Fibroblast of skin of right quadriceps (primary cell): ENCODE data around the gene RPL10.
A peak's percentile ranks its signal among the peaks of the same experiment; 100 is the strongest.

Experiments
- DNase-seq: peaks from one replicate; pipeline ENCODE4 v3.0.0-alpha.2; 2013

Gene RPL10

DNA sequence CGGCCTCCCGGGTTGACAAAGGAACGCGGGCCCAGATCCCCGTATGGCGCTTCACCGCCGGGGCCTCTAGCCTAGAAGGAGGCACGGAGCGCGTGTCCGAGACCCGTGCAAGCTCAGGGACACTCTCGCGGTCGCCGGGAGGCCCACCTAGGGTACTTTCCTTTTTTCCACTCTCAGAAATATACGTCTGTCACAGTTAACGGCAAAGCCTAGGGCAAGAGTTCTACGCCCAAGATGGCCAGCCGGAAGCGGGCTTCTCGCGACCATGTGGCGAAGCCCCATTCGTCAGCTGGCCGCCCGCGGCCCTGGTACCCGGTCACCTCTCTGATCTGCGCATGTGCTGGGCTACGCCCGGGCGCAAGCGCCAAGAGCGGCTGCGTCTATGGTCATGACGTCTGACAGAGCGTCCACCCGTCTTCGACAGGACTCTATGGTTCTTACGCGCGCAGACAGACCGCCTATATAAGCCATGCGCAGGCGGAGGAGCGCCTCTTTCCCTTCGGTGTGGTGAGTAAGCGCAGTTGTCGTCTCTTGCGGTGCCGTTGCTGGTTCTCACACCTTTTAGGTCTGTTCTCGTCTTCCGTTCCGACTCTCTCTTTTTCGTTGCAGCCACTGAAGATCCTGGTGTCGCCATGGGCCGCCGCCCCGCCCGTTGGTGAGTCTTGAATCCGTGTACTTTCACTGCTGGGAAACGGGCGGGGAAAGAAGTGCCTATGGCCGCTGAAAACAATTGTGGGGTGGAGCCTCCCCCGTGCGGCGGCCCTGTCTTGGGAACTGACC lies at the start of gene RPL10:
Gene RPL10 (plus strand): TSS at position 490 of the 780 bp plus-strand sequence. CDS start 143 bp downstream, at position 633.
- DNase-seq: peak; percentile 97

DNA sequence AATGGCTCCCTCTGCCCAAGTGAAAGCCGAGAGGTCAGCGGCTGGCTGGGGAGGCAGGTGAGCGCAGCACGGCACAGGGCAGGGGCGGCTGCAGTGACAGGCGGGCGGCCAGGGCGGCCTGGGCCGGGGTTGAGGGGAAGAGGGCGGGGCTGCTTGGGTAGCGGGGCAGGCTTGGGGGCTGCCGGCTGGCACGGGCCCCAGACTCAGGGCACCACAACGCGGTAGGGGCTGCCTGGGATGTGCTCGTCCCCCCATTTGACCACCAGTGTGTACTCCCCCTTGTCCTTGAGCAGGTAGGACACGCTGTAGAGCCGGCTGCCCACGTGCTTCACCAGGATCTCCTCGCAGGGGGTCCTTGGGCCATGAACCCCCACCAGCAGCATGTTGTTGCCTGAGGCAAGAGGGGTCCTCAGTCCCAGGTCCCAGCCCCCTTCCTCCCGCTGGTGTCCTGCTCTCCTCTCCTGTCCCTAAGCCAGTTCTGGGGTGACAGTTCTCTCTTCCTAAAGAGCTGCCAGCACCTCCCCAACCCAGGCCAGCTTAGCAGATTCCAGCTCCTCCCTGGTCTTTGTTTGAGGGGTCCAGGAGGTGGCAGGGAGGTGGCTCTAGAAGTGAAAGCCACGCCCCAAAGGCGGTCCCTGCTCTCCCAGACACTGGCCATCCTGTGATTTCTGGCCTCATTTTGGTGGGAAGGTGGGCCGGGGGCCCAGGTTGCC lies 49.4 kb upstream of the RPL10 start:
- no peak for DNase-seq

DNA sequence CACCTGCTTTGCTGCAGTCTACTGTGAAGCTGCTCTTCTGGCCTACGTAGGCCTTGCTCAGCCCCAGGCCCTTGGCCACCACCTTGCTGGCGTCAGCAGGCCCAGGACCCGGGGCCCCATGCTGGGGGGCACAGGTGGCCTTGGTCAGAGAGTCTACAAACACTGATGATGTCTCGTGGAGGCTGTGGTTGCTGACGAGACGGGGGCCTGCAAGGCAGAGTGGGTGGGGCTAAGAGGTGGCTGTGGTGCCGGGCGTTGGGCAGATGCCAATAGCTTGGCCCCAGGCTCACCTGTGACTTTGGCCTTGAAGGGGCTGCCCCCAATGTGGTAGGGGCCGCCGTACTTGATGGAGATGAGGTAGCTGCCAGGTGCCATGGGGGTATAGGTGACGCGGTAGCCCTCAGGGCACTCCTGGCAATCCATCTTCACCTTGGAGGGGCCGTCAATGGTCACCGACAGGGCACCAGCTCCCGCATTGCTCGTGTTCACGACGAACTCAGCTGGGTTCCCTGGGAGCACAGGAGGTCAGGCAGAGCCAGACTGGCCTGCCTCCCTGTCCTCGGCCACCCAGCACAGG lies 48.7 kb upstream of the RPL10 start:
- DNase-seq: no peak

DNA sequence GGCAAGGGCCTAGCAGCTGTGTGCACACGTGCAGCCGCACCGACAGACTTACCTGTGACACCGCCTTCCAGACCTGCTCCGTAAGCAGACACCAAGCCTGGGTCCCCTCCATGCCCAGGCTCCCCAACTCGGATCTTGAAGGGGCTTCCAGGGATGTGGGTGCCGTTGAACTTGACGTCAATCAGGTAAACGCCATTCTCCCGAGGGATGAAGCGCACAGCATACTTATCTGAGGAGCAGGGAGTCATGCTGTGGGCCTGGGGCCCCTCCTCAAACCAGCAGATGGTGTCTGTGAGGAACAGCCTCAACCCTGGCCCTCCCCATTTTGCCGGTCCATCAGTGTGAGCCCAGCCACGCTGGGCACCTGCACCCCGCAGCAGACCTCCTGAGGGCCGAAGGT lies 48.2 kb upstream of the RPL10 start:
- DNase-seq: no peak

DNA sequence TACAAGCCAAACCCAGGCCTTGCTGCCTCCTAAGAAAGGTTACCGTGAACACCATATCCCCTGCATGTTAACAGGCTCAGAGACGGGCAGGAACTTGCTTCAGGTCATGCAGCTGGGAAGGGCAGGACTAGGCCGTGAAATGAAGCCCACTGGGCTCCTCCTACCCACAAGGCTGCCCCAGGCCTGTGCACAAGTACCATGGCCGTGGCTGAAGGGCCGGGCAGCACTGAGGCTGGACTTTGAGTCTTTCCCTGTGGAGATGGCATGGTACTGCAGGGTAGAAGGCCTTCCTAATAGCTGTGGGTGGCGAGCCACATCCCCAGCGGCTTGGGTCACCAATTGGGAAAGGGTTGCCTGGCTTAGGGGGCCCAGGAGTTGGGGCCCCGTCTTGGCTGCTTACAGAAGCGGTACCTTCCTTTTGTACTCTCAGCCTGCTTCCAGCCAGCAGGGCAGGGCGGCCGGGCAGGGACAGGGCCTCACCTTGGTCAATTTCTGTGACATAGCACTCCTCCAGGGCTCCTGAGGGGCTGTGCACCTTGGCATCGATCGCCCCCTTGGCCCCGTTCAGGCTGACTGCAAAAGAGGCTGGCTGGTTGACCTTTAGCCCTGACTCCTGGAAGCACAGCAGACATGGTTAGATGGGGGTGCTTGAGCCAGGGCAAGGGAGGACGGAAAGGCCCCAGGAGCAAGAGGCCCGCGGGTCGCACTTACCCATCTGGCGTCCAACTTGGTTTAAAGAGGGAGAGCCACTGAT lies 47.6 kb upstream of the RPL10 start:
- DNase-seq: no peak

DNA sequence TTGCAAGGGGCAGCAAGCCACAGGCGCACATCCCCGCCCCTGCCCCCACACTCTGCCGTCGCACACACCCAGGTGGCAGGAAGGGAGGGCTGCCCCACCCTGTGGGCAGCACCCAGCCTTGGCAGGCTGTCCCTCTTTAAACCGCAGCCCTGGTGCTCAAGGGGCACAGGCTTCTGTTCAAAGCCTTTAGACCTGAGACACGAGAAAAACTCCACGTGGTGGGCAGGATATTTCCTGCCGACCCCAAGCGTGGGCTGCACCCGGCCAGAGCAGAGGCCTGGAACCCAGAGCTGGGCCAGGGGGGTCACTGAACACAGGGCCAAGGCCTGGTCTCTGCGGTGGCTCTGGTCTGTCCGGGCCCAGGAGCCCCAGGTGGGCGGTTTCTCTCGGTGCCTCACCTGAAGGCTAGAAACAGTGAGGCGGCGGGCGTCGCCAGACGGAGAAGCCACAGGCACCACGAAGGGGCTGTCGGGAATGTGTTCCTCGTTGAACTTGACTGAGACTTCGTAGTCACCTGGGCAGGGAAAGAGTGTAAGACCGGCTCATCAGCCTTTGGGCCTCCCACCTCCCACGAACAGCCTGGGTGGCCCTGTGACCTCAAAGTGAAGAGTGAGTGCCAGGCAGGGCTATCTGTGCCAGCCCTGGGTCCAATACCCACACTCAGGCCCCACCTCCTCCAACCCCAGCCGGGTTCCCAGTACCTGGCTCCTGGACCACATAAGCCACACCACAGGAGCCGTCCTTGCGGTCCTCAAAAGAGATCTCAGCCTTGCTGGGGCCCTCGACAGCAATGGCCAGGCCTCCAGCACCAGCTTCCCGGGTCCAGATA lies 46.8 kb upstream of the RPL10 start:
- no peak for DNase-seq

DNA sequence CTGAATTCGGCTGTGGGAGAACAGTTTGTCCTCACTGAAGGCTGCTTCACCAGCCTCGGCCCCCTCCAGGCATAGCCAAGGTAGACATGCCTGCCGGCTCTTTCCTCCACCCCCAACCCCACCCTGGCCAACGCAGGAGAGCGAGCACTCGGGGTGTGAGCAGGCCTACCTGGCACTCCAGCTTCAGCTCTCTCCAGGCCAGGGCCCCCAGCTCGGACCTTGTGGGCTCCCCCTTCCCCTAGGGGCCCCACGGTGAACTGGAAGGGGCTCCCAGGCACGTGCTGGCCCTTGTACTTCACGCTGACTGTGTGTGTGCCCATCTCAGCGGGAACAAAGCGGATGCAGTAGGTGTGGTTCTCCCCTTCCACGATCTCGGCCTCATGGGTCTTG lies 46.2 kb upstream of the RPL10 start:
- no peak for DNase-seq

DNA sequence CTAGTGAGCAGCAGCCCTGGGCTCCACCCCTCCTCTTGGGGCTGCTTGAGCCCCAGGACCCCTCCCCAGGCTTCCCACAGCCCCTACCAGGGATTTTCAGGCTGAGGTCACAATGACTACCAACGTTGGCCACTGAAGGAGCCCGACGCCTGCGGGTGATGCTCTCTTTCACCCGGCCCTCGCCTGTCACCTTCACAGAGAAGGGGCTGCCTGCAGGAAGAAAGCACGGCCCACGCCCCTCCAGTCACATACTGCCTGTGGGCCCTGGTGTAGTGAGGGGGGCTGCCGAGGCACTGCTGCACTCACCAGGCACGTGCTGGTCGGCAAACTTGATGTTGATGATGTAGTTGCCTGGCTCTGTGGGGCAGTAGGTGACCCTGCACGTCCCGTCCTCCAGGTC lies 45.7 kb upstream of the RPL10 start:
- no peak for DNase-seq

DNA sequence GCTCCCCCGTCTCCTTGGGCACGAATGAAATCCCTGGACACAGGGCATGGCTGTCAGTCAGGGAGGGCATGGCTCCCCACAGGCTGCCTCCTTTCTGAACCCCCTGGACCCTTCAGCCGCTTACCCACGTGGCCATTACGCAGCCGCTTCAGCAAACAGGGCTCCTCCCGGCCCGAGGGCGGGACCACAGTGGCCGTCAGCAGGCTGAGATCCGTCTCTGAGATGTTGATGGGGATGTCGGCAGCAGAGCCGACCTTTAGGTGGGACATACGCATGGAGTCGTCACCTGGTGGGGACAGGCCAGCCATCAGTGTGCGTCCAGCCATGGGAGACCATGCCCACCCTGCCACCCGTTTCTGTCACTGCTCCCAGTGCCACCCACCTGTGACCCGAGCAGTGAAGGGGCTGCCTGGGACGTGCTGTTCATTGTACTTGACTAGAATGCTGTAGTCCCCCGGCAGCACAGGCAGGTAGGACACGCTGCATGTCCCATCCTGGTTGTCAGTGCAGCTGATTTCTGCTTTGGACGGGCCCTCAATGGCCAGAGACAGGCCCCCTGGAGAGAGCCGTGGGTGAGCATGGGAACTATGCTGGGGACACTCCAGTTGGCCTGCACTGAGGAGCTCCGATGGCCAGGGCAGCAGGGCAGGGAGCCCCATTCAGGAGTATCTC lies 44.9 kb upstream of the RPL10 start:
- DNase-seq: no peak

DNA sequence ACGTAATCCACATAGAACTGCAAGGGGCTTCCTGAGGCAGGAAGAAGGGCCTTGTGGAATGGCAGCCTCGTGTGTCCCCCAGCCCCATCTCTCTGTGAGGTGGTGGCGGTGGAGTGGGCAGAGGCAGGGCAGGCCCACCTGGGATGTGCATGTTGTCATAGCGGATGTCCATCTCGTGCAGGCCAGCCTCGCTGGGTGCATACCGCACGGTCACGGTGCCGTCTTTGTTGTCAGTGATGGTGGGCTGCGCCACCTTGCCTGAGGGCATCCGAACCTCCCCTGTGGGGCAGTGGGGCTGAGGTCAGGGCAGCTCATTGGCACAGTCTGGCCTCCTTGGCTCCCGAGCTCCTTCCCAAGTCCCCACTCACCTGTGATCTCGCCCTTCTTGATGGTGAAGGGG lies 44.2 kb upstream of the RPL10 start:
- DNase-seq: no peak

DNA sequence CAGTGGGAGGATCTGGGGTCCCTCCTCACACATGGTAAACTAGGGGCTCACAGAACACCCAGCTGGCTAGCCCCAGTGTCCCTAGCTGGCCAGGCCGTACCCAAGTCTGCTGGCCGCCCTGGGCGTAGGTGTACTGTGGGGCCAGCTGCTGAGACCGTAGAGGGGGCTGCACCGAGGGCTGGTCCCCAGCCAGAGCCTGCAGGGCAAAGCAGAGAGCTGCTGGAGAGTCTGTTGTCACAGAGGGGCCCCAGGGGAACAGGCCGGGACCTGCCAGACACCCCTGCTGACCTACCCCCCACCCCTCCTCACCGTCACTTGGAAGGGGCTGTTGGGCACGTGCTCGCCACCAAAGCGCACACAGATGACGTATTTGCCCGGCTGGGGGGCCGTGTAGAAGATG lies 43.7 kb upstream of the RPL10 start:
- no peak for DNase-seq

DNA sequence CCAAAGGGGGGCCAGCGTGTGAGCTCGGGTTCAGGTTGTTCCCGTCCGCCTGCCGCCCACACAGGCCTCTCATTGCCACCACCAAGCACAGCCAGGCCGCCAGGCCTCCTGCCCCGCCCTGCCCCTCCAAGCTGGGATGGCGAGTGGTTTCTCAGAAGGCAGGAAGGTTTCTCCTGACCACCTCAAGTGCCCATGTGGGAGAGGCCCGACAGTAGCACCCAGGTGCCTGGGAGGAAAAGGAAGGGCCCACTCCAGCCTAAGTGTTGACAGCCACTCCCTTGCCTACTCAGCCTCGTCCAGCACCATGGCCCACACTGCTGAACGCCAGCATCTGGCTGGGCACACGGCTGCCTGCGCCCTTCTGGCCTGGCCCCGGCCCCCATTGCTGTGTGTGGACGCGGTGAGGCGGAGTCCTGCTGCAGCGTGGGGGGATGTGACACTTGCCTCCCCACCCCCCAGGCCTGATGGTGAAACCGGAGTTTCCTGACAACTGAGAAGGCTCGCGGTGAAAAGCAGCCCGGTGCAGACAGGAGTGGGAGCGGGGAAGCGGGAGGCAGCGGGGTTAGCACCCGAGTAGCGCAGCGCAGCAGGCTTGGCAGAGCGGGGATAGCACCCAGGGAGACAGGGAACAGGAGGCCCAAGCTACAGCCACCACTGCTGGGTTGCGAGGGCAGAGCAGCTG lies 42.9 kb upstream of the RPL10 start:
- DNase-seq: no peak

DNA sequence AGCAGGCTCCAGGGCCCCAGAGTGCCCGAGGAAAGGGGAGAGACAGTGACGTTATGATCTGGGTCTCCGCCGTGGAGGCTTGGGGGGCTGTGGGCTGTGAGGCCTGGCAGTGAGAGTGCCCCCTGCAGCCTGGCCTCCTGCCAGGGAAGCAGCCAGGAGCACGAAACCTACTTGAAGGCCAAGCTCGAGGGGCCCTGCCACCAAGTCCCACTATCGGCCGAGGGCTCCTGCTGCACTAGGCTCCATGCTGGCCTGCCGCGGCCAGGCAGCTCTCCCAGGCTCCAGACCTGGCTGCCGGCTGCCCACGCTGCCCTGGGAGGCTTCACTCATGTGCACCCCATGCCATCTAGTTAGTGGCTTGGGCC lies 42.4 kb upstream of the RPL10 start:
- DNase-seq: no peak

DNA sequence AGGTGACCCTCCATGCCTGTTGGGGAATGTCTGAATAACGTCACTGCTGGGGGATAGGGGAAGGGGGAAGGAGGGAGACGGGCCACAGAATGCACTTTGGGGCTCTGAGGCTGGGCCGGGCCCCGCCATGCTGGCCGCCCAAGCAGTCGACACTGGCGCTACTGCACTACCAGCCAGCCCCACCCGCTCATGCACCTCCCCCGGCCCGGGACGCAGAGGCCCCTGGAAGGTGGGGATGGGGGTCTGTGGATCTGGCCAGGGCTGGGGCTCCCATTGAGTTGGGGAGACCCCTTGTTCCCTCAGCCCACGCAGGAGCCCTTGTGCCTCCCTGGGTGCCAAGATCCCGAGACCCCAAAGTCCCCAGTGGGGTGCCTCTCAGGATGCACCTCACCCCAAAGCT lies 41.6 kb upstream of the RPL10 start:
- no peak for DNase-seq

DNA sequence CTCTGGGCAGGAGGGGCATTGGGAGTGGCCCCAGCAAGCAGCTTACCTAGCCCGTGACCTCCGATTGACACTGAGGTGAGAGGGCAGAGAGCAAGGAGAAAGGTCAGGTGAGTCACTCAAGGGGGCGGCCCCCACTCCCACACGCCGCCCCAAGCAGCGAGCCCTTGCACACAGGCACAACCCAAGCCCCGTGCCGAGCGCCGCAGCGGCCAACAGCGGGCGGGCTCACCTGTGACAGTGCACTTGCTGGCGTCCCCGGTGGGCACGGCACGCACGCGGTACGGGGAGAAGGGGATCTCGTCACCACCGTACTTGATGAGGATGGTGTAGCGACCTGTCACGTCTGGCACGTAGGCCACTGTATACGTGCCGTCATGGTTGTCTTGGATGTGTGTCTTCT lies 41.0 kb upstream of the RPL10 start:
- DNase-seq: no peak

DNA sequence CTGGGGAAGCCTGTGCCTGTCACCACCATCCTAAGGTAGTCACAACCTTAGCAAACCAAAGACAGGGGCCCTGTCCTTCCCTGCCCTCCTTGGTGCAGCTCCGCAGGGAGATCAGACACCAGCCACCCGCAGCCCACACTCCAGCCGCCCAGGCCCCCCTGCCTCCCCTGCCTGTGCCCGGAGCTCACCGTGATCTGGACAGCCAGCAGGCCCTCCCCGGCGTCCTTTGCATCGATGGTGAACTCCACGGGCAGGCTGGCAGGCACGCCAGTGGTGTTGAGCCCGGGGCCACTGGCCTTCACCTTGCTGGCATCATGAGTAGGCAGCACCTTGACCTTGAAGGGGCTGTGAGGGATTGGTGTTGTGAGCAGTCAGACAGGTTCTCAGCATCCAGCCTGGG lies 40.2 kb upstream of the RPL10 start:
- DNase-seq: no peak

DNA sequence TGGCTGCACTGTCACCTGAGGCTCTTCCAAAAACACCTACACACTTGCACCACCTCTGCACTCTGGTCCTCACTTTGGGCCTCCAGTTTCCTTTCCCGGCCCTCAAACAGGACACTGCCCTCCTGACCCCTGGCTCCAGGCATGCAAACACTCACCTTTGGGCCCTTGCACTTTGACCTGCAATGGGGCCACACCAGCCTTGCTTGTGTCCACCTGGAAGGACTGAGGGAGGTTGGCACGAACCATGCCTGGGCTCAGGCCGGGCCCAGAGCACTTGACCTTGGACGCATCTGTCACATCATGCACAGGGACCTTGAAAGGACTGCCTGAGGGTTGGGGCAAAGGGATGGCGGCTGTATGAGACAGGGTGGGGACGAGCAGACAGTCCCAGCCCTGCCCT lies 39.3 kb upstream of the RPL10 start:
- no peak for DNase-seq

DNA sequence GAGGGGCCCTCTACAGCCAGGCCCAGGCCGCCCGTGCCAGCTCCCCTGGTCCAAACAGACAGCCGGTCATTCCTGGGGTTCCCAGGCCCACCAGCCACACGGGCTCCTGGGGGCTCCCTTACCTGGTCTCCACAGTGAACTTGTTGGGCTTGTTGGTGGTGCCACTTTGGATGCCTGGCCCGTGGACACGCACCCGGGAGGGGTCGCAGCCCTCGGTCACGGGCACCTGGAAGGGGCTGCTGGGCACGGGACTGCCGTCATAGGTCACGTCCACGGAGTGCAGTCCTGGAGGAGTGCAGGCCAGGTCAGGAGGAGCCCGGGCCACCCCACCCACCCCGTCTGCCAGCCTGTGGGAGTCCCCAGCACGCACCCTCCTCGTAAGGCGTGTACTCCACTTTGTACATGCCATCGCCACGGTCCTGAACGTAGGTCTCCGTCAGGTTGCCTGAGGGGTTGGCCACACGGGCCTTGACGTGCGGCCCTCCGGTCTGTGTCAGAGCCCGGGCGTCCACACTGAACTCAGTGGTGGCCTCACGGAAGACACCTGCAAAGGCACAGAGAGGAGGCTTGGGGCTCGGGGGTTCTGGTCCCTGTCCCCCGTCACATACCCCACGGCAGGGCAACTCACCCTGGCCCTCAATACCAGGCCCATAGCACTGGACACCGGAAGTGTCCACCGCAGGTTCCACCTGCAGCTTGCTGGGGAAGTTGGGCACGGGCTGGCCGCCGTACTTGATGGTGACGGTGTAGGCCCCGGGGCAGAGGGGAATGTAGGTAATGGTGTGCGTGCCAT lies 38.6 kb upstream of the RPL10 start:
- DNase-seq: no peak

DNA sequence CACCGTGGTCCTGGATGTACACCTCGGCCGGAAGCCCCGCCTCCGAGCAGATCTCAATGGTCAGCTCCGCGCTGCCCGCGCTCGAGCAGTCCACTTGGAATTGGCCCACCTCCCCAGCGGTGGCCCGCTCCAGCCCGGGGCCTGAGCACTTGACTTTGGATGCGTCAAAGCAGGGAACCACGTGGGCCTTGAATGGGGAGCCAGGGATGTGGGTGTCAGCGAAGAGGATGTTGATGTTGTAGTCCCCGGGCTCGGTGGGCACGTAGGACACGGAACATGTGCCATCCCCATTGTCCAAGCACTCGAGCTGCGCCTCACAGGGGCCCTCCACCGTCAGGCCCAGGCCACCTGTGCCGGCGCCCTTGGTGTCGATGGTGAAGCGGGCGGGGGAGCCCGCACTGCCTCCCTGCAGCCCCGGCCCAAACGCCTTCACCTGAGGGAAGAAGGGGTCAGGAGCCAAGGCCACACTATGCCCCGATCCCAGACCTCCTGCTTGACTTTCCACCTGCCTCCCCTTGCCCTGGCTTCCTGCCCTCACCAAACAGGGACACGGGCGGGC lies 37.9 kb upstream of the RPL10 start:
- no peak for DNase-seq

DNA sequence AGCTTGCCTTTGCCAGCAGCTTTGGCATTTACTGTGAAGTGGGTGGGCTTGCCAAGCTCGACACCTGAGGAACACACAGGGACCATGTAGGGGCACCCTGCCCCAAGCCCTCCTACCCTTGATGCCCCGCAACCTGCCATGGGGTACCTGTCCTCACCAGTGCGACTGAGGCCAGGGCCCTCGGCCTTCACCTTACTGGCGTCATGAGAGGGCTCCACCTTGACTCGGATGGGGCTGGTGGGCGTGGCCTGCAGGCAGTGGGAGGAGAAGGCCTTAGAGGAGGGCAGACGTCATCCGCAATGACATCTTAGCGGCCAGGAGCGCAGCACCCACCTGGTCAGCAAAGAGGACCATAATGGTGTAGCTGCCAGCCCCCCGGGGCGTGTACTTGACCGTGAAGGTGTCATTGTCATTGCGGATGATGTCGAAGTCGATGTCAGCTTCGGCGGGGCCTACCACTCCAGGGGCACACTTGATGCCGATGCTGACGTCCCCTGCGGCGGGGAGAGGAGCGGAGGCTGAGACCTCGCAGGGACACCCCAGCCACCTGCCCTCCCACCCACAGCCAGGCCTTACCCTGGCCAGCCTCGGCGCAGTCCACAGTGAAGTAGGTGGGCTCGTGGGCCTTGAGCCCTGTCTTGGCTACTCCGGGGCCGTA lies 36.0 kb upstream of the RPL10 start:
- DNase-seq: no peak
